Measurements from ENCODE around the gene XPO1.
"Not testable (repeated sequence)": the region's sequence is repeated elsewhere in the genome, so short reads cannot be mapped to it uniquely, and the experiment has no call there.

XPO1 gene

DNA sequence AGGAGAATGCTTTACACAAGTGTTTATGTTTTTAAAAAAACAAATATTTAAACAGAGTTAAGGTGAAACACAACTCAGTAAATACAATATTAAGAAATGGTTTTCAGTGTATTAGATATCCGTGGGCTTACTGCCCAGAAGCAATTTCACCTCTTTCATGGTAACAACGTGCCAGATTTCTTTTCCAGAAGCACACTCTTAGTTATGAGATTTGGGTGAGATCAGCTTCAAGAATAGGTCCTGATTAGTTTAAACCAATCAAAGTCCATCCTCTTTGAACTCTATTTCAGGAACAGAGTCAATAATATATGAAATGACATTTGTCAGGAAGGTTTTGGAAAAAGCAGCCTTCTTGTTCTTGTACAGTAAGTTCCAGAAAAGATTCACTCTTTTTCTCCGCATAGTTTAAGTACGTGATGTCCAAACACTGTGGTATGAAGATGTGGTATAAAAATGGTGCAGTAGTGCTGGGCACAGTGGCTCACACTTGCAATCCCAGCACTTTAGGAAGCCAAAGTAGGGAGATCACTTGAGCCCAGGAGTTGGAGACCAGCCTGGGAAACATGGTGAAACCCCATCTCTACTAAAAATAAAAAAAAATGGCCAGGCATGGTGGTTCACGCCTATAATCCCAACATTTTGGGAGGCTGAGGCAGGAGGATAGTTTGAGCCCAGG is 81.9 kb downstream of the XPO1 start:
- H3K4me3 Mint-ChIP-seq: no peak overlapping the region
- H3K36me3 Mint-ChIP-seq (ENCODE audit: low read depth): peaks cover 43% of the 10 kb centered on the region
- TF ChIP-seq, protein P1, sequence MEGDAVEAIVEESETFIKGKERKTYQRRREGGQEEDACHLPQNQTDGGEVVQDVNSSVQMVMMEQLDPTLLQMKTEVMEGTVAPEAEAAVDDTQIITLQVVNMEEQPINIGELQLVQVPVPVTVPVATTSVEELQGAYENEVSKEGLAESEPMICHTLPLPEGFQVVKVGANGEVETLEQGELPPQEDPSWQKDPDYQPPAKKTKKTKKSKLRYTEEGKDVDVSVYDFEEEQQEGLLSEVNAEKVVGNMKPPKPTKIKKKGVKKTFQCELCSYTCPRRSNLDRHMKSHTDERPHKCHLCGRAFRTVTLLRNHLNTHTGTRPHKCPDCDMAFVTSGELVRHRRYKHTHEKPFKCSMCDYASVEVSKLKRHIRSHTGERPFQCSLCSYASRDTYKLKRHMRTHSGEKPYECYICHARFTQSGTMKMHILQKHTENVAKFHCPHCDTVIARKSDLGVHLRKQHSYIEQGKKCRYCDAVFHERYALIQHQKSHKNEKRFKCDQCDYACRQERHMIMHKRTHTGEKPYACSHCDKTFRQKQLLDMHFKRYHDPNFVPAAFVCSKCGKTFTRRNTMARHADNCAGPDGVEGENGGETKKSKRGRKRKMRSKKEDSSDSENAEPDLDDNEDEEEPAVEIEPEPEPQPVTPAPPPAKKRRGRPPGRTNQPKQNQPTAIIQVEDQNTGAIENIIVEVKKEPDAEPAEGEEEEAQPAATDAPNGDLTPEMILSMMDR (IDR thresholded peaks at IDR 0.05): no peak
- peaks cover 19% of the 10 kb centered on the region for H3K4me1 Mint-ChIP-seq
- H3K27me3 Mint-ChIP-seq (ENCODE audit: low read depth, poor library complexity): peaks cover 12% of the 10 kb centered on the region
- H3K27ac Mint-ChIP-seq: peak overlapping the region; percentile 19
- DNase-seq: no peak
- peaks cover 12% of the 10 kb centered on the region for H3K9me3 Mint-ChIP-seq

DNA sequence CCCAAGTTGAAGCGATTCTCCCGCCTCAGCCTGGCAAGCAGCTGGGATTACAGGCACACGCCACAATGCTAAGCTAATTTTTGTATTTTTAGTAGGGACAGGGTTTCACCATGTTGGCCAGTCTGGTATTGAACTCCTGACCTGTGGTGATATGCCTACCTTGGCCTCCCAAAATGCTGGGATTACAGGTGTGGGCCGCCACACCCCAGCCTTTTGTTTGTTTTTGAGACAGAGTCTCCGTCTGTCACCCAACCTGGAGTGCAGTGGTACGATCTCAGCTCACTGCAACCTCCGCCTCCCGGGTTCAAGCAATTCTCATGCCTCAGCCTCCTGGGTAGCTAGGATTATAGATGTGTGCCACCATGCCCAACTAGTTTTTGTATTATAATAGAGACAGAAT is 83.2 kb downstream of the XPO1 start:
- not testable (repeated sequence) for H3K4me3 Mint-ChIP-seq, DNase-seq, H3K27ac Mint-ChIP-seq
- Mint-ChIP-seq H3K36me3 (ENCODE audit: low read depth) (peaks cover 48% of the 10 kb centered on the region), H3K9me3 (peaks cover 25% of the 10 kb centered on the region), H3K27me3 (ENCODE audit: low read depth, poor library complexity) (peaks cover 13% of the 10 kb centered on the region), H3K4me1 (peaks cover 19% of the 10 kb centered on the region)

DNA sequence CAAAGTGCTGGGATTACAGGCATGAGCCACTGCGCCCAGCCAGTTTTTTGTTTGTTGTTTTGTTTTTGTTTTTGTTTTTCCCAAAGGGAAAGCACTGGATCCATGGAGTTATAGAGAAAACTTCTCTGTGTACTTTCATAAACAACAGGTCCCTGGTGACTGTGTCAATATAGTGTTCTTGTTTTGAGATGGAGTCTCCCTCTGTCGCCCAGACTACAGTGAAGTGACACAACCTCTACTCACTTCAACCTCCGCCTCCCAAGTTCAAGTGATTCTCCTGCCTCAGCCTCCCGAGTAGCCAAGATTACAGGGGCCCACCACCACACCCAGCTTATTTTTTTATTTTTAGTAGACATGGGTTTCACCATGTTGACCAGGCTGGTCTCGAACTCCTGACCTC is 83.8 kb downstream of the XPO1 start:
- H3K36me3 Mint-ChIP-seq (ENCODE audit: low read depth): peaks cover 51% of the 10 kb centered on the region
- H3K4me3 Mint-ChIP-seq: no peak overlapping the region
- DNase-seq: no peak
- H3K9me3 Mint-ChIP-seq: peaks cover 28% of the 10 kb centered on the region
- H3K27me3 Mint-ChIP-seq (ENCODE audit: low read depth, poor library complexity): peaks cover 13% of the 10 kb centered on the region
- no peak overlapping the region for H3K27ac Mint-ChIP-seq
- TF ChIP-seq, protein P1 (IDR thresholded peaks at IDR 0.05): no peak
- peaks cover 19% of the 10 kb centered on the region for H3K4me1 Mint-ChIP-seq

DNA sequence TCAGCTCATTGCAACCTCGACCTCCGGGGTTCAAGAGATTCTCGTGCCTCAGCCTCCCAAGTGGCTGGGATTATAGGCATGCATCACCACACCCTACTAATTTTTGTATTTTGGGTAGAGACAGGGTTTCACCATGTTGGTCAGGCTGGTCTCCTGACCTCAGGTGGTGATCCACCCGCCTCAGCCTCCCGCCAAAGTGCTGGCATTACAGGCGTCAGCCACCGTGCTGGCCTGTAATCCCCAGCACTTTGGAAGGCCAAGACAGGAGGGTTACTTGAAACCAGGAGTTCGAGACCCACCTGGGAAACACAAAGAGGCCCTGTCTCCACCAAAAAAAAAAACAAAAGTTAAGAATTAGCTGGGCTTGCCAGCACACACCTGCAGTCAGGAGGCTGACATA is 85.8 kb downstream of the XPO1 start:
- peaks cover 57% of the 10 kb centered on the region for H3K36me3 Mint-ChIP-seq (ENCODE audit: low read depth)
- H3K9me3 Mint-ChIP-seq: peaks cover 45% of the 10 kb centered on the region
- no peak overlapping the region for H3K4me3 Mint-ChIP-seq
- H3K27me3 Mint-ChIP-seq (ENCODE audit: low read depth, poor library complexity): peaks cover 8% of the 10 kb centered on the region
- H3K27ac Mint-ChIP-seq: no peak overlapping the region
- DNase-seq: no peak
- H3K4me1 Mint-ChIP-seq: peaks cover 5% of the 10 kb centered on the region
- TF ChIP-seq, protein P1 (IDR thresholded peaks at IDR 0.05): no peak

DNA sequence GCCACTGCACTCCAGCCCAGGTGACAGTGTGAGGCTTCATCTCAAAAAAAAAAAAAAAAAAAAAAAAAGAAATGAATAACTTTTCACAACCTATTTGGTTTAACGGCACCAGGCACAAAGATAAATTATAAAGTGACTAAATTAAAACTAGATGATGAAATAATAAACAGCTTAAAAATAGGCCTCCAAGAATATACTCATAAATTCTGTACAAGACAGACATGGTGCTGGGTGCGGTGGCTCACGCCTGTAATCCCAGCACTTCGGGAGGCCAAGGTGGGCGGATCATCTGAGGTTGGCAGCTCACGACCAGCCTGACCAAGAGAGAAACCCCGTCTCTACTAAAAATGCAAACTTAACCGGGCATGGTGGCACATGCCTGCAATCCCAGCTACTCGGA is 87.0 kb downstream of the XPO1 start:
- Mint-ChIP-seq H3K27me3 (ENCODE audit: low read depth, poor library complexity) (peaks cover 5% of the 10 kb centered on the region), H3K27ac (no peak overlapping the region), H3K4me1 (no peaks in the 10 kb centered on the region), H3K9me3 (peaks cover 49% of the 10 kb centered on the region), H3K36me3 (ENCODE audit: low read depth) (peaks cover 67% of the 10 kb centered on the region), H3K4me3 (no peak overlapping the region)
- TF ChIP-seq, protein P1 (IDR thresholded peaks at IDR 0.05): no peak
- no peak for DNase-seq

DNA sequence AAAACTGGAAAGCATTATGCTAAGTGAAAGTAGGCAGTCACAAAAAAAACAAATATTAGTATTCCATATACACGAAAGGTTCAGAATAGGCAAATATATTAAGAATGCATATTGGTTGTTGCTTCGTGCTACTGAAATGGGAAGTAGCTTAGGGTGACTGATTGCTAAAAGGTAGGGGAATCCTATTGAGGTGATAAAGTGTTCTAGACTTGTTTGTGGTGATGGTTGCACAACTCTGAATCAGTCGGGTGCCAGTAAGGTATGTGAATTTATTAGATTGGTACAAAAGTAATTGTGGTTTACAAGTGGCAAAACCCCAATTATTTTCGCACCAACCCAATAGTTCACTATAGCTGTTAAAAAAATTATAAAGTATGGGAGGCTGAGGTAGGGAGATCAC is 88.0 kb downstream of the XPO1 start:
- TF ChIP-seq, protein P1 (IDR thresholded peaks at IDR 0.05): no peak
- Mint-ChIP-seq H3K27me3 (ENCODE audit: low read depth, poor library complexity) (peaks cover 5% of the 10 kb centered on the region), H3K4me1 (no peaks in the 10 kb centered on the region)

More for the DNA sequence above, 88.0 kb downstream of the XPO1 start:
- Mint-ChIP-seq H3K4me3 (no peak overlapping the region), H3K27ac (no peak overlapping the region), H3K9me3 (peaks cover 56% of the 10 kb centered on the region), H3K36me3 (ENCODE audit: low read depth) (peaks cover 66% of the 10 kb centered on the region)
- DNase-seq: no peak

All from nephron progenitor cell (in vitro differentiated cells).